ENCODE measurements around the gene SOX10. TPM values are rescaled to one million over a fixed set of nuclear protein-coding genes. Genes with fewer than 3 reads are reported as not detected.

SOX10 gene
- total RNA-seq, 3 donors from 2014 or later, result 0.46 to 21.2 (median 1.7) TPM

GRCh38 chr22:37994982-37995381 lies 10.6 kb upstream of the SOX10 start:
- TF ChIP-seq, protein P1, sequence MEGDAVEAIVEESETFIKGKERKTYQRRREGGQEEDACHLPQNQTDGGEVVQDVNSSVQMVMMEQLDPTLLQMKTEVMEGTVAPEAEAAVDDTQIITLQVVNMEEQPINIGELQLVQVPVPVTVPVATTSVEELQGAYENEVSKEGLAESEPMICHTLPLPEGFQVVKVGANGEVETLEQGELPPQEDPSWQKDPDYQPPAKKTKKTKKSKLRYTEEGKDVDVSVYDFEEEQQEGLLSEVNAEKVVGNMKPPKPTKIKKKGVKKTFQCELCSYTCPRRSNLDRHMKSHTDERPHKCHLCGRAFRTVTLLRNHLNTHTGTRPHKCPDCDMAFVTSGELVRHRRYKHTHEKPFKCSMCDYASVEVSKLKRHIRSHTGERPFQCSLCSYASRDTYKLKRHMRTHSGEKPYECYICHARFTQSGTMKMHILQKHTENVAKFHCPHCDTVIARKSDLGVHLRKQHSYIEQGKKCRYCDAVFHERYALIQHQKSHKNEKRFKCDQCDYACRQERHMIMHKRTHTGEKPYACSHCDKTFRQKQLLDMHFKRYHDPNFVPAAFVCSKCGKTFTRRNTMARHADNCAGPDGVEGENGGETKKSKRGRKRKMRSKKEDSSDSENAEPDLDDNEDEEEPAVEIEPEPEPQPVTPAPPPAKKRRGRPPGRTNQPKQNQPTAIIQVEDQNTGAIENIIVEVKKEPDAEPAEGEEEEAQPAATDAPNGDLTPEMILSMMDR (IDR thresholded peaks at IDR 0.05), result no peak
- intact Hi-C loops (cut with DNase I, micrococcal nuclease), result no loop called here
- Histone ChIP-seq H3K4me1 (ENCODE audit: low read depth) (no peaks in the 10 kb centered on the region), H3K36me3 (ENCODE audit: low read depth) (no peaks in the 10 kb centered on the region), H3K4me3 (no peak overlapping the region), H3K9me3 (no peaks in the 10 kb centered on the region)
- ATAC-seq (no peak), DNase-seq (no peak)

- Histone ChIP-seq H3K4me3 (no peak overlapping the region), H3K9me3 (no peaks in the 10 kb centered on the region), H3K4me1 (ENCODE audit: low read depth) (no peaks in the 10 kb centered on the region), H3K36me3 (ENCODE audit: low read depth) (no peaks in the 10 kb centered on the region)
- TF ChIP-seq, protein P1 (IDR thresholded peaks at IDR 0.05), result no peak
- DNase-seq (no peak), ATAC-seq (no peak)
- intact Hi-C loops (cut with DNase I, micrococcal nuclease), result no loop called here
Observed at GRCh38 chr22:37994049-37994448, 9.7 kb upstream of the SOX10 start.

DNA sequence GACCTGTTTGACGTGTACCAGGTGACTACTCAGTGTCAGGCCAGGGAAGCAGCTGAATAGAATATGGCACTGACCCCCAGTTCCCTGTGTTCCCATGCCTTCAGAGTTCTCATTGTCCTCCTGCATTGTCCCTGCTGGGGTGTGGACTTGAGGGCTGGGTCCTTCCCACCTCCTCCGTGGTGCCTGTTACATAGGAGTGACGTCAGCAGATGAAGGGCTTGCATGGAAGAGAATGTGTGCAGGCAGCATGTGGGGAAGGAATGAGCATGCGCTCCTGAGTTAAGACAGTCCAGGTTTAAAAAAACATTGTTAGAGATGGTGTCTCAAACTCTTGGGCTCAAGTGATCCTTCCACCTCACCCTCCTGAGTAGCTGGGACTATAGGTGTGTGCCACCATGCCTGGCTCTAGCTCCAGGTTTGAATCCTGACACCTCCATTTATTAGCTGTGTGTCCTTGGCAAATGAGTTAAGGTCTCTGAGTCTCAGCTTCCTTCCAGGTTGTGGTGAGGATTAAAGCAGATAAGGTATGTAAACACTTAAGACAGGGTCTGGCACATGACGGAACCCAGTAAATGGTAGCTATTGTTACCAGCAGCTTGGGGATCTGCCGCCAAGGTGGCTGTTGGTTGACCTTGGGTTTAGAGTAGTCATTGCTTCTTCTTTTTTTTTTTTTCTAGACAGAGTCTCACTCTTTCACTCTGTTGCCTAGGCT lies 7.5 kb upstream of the SOX10 start:
- no peak overlapping the region for H3K4me3 ChIP-seq
- ATAC-seq (no peak), DNase-seq (no peak)
- TF ChIP-seq, protein P1 (IDR thresholded peaks at IDR 0.05), result no peak
- intact Hi-C loops (cut with DNase I, micrococcal nuclease), result no loop called here
- H3K36me3 ChIP-seq (ENCODE audit: low read depth), result no peaks in the 10 kb centered on the region
- no peaks in the 10 kb centered on the region for H3K9me3 ChIP-seq
- no peaks in the 10 kb centered on the region for H3K4me1 ChIP-seq (ENCODE audit: low read depth)

- Histone ChIP-seq H3K4me3 (no peak overlapping the region), H3K9me3 (no peaks in the 10 kb centered on the region), H3K36me3 (ENCODE audit: low read depth) (no peaks in the 10 kb centered on the region), H3K4me1 (ENCODE audit: low read depth) (no peaks in the 10 kb centered on the region)
- ATAC-seq (no peak), DNase-seq (no peak)
- TF ChIP-seq, protein P1 (IDR thresholded peaks at IDR 0.05), result no peak
- intact Hi-C loops (cut with DNase I, micrococcal nuclease), result no loop called here
Observed at GRCh38 chr22:37990862-37991261, 6.5 kb upstream of the SOX10 start.

DNA sequence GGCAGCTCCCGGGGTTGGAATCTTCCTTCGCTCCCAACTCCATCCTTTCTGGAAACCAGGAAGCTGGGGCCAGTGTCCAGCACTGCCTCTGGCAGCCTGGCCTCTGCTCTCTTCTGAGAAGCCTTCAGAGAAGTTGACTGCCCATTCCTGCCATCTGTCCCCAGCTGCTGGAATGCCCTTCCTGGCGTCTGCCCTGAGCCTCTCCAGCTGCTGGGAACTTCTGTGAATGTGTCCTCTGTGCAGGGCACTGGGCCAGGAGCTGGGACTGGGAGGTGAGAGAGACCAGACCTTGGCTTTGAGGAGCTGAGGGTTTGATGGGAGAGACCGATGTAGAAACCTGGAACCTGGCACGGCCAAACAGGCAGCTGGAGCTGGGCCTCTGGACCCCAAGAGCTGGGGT lies 5.9 kb upstream of the SOX10 start:
- no peak for DNase-seq
- intact Hi-C loops (cut with DNase I, micrococcal nuclease), result no loop called here
- Histone ChIP-seq H3K4me1 (ENCODE audit: low read depth) (no peaks in the 10 kb centered on the region), H3K4me3 (no peak overlapping the region), H3K9me3 (no peaks in the 10 kb centered on the region), H3K36me3 (ENCODE audit: low read depth) (no peaks in the 10 kb centered on the region)
- TF ChIP-seq, protein P1 (IDR thresholded peaks at IDR 0.05), result no peak
- ATAC-seq, result no peak
